HG03280 (cell line): ENCODE measurements around the gene NOP10.
"Not testable (repeated sequence)": the region's sequence is repeated elsewhere in the genome, so short reads cannot be mapped to it uniquely, and the experiment has no call there.

ENCODE experiments used
- ATAC-seq: cut with Tn5 transposase; IDR thresholded peaks from one replicate; pipeline ENCODE4 v1.9.1; 2021; ENCODE audit warnings: mild to moderate bottlenecking, moderate library complexity; ENCODE audit not compliant: unreplicated experiment

Gene NOP10

DNA sequence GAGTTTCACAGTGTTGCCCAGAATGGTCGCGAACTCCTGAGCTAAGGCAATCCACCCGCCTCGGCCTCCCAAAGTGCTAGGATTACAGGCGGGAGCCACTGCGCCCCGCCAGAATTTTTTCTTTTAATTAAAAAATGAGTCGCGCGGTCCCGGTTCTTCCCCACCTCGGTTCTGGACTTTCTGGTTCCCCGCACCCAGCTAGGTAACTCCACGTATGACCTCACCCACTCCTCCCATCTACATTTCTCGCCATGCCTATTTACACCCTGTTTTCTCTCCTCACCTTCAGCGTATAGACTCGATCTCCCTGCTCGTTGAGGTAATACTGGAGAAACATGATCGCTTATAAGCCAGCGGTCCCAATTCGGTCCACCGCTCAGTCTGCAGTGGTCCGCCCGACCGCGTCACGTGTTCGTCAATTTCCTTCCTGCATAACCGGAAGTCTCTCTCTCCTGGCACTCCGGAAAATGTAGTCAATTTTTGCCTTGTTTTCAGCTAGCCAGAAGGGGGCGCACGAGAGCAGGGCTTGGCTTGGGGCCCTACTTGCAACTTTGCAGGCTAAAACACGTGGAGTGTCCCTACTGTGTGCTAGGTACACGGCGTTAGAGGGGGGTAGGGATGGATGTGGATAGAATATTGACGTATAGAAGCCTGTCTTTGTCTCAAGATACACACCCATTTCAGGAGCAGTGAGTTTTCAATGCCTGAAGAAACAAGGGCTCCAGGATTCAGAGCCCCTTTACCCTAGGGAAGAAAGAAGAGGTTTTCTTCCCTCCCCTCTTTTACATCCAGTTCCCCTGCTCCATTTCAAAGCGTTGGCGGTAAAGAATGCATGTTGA is at the start of gene NOP10, which contains the start of gene NUTM1:
Gene NOP10 (minus strand): TSS at position 400 of the 839 bp plus-strand sequence. CDS start 63 bp downstream, at position 337.
Gene NUTM1 (plus strand): TSS at position 579 of the 839 bp plus-strand sequence. CDS start 382 bp downstream, outside the sequence.
- ATAC-seq = peak; percentile 82

GRCh38 chr15:34389594-34390086 is 46.7 kb upstream of the NOP10 start:
- not testable (repeated sequence) for ATAC-seq

DNA sequence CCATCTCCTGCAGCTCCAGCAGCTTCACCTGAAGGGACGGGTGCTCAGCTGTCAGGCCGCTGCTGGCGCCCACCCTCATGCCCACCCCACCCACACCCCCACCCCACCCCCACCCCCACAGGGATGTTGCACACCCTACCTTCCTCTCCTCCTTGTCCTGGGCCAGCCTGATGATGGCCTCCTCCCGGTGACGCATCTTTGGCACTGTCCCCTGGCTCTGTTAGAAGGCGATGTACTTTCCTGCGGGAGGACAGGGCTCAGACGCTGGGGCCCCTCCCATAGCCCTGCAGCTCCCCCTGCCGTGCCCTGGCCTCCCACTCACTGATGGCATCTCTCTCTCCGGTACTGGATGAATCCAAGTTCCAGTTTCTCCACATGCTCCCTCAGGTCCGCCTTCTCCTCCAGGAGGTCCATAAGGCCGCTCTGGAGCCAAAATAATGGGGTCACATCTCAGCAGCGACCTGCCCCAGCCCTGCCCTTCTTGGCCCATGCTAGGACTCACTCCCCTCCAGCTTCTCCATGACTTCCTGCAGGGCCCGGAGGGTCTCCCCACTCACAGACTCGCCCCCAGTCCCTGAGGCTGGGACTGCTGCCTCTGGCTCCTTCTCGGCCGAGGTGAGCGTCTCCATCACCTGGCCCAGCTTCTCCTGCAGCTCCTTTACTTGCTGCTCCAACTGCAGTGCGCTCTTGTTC is 39.0 kb upstream of the NOP10 start:
- not testable (repeated sequence) for ATAC-seq

GRCh38 chr15:34380491-34380890 is 37.6 kb upstream of the NOP10 start:
- ATAC-seq = not testable (repeated sequence)

- ATAC-seq = no peak
These were observed 33.9 kb upstream of the NOP10 start for GRCh38 chr15:34376856-34377255.

GRCh38 chr15:34375541-34375940 is 32.6 kb upstream of the NOP10 start:
- ATAC-seq = not testable (repeated sequence)

GRCh38 chr15:34374816-34375215 is 31.9 kb upstream of the NOP10 start:
- no peak for ATAC-seq

DNA sequence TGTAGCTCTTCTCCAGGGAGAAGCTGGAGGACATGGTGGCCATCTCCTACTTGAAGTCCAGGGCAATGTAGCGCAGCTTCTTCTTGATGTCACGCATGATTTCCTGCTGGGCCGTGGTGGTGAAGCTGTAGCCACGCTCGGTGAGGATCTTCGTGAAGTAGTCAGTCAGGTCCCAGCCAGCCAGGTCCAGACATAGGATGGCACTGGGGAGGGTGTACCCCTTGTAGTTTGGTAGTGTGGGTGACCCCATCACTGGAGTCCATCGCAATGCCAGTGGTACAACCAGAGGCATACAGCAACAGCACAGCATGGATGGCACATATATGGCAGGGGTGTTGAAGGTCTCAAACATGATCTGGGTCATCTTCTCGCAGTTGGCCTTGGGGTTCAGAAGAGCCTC is 31.0 kb upstream of the NOP10 start:
- no peak for ATAC-seq

DNA sequence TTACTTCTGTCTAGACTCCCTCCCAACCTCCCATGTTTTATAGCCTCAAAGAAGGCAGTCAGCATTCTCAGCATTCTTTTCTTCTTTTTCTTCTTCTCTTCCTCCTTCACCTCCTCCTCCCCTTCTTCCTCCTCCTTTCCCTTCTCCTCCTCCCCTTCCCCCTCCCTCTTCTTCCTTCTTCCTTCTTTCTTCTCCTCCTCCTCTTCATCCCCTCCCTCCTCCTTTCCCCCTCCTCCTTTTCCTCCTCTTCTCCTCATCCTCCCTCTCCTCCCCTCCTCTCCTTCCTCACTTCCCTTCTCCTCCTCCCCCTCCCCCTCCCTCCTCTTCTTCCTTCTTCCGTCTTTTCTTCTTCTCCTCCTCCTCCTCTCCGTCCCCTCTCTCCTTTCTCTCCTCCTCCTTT is 27.7 kb upstream of the NOP10 start:
- ATAC-seq = no peak

- no peak for ATAC-seq
These were observed 27.2 kb upstream of the NOP10 start for GRCh38 chr15:34370129-34370528.

DNA sequence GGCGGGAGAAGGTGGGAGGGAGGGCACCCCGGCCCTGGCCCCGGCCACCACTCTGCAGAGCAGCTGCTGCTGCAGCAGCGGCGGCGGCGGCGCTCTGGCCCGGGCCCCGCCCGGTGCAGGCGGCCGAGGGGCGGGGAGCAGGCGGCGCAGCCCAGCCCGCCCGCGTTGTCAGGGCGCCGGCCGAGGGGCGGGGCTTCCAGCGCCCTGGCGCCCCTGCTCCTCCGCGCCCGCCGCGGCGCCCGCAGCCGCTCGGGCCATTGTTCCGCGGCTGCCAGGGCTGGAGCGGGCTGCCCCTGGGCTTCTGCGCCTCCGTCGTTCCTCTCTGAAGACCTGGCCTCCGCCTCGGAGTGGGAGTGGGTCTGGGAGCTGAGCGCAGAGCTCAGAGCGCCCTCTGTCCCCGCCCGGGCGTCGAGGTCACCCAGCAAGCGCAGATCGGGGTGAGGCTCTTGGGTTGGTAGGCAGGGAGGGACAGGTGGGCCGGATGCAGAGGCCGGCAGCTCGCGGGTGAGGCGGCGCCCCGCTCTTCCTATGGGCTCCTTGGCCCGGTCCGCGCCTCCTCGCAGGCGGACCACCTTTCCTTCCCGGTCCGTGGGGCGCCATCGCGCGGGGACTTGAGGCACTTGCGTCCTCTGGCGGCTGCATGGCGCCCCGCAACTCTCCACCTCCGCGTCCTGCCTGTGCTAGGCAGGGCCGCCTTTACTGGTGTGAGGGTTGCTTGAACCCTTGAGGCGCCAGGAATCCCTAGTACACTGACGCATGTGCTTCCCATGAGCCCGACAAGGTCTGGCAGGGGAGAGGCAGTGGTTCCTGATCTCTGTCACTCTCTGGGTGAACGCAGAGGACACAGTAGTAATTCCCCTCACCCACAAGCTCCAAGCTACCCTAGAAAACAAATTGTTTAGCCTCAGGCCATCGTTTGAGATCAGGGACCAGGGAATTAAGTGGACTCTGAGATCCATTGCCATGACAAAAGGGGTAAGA is 24.5 kb upstream of the NOP10 start, which contains the start of gene LPCAT4:
Gene LPCAT4 (minus strand): TSS at position 96 of the 981 bp plus-strand sequence. CDS start 96 bp downstream, outside the sequence.
- ATAC-seq = peak; percentile 84

GRCh38 chr15:34366271-34367065 is 23.5 kb upstream of the NOP10 start:
- ATAC-seq = peak; percentile 0

GRCh38 chr15:34365836-34366235 is 22.9 kb upstream of the NOP10 start:
- ATAC-seq = no peak

GRCh38 chr15:34365091-34365825 is 22.3 kb upstream of the NOP10 start:
- no peak for ATAC-seq

GRCh38 chr15:34364041-34364440 is 21.1 kb upstream of the NOP10 start:
- ATAC-seq = no peak

DNA sequence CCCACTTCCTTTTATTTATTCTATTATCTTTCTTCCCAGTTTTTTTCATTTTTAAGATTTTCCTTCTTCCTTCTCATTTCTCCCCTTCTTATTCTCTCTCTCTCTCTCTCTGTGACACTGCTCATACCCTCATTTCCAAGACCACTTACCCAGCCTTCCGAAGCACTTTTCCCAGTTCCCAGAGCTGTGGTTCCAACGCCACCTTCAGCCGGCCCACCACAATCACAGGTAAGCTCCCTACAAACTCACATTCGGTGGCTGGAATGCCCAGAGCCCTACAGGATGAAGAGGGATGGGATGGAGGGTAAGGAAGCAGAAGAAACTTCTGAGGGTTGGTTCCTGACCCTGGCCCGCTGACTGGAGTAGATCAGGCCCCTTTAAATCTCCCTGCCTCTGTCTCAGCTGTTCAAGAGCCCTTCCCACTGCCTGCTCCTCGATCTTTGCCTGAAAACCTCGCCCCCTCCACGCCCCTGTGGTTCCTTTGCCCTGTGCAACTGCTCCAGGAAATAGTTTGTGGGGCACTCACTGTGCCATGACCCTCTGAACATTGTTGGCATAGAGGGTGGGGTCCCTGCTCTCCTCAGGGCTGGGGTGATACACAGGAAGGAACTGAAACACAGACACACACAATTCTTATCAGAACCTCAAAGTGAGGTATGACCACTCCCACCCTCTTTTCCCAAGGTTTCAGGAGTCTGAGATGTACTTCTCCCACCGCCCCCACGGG is 19.3 kb upstream of the NOP10 start:
- no peak for ATAC-seq

- ATAC-seq = no peak
These were observed 18.3 kb upstream of the NOP10 start for GRCh38 chr15:34361278-34361677.

- no peak for ATAC-seq
These were observed 17.4 kb upstream of the NOP10 start for GRCh38 chr15:34360298-34360697.
